Limb (tissue), 2 donors: Measurements from ENCODE around the gene HPSE2.
"Not testable (repeated sequence)": the region's sequence is repeated elsewhere in the genome, so short reads cannot be mapped to it uniquely, and the experiment has no call there.

Experiments used
- DNase-seq, 2 donors: peaks; one replicate each; pipeline ENCODE4 v3.0.0-alpha.2; 2016; ENCODE audit errors: extremely low spot score in 2 of 2

The HPSE2 gene

DNA sequence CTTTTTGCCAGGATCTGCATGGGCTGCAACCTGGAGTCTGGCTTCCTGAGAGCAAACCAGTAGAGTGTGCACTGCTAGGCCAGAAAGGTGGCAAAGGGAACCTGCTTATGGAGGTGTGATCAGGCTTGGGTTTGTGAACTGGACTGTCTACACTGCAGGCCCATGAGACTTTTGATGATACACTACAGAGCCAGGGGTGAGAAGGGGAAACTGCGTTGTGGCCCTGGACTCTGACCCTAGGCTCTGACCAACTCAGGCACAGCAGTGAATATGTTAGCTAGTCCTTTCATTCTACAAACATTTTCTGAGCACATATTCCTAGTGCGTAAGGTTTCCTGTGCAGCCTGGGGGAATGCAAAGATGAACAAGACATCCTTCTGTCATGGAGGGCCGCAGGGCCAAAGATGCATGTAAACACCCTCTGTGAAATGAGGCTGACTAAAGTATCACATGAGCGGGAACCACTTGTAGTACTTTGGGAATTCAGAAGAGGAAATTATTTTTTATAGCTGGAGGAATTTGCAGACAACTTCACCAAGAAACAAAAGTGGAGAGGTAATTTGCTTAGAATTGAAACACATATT lies 725.1 kb downstream of the HPSE2 start:
- DNase-seq, result no peak

DNA sequence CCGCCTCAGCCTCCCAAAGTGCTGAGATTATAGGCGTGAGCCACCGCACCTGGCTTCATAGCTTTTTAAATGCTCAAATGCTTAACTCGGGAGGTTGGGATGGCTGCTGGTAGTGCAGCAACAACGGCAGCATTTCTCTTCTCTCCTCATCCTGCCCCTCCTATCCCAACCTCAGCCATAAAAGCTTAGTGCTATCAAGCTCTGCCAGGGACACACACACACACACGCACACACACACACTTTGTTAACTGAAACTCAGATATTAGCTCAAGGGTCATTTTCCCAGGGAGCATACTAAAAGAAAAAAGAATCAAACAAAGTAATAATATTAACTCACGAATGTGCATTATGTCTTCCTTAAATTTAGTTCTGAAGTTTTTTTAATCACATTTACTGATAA lies 725.9 kb downstream of the HPSE2 start:
- no peak for DNase-seq

DNA sequence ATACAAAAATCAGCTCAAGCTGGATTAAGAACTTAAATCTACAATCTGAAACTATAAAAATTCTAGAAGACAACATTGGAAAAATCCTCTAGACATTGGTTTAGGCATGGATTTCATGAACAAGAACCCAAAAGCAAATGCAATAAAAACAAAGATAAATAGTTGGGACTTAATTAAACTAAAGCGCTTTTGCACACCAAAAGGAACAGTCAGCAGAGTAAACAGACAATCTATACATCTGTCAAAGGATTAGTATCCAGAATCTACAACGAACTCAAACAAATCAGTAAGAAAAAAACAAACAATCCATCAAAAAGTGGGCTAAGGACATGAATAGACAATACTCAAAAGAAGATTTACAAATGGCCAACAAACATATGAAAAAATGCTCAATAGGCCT lies 733.1 kb downstream of the HPSE2 start:
- not testable (repeated sequence) for DNase-seq

DNA sequence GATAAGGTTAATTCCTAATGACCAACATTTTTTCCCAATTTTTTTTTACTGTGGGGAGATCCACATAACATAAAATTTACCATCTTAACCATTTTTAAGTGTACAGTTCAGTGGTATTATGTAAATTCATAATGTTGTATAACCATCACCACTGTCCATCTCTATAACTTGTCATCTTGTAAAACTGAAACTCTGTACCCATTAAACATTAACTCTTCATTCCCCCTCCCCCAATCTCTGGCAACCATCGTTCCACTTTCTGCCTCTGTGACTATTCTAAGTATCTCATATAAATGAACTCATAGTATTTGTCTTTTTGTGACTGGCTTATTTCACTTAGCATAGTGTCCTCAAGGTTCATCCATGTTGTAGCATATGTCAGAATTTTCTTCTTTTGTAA lies 742.9 kb downstream of the HPSE2 start:
- DNase-seq, result no peak

DNA sequence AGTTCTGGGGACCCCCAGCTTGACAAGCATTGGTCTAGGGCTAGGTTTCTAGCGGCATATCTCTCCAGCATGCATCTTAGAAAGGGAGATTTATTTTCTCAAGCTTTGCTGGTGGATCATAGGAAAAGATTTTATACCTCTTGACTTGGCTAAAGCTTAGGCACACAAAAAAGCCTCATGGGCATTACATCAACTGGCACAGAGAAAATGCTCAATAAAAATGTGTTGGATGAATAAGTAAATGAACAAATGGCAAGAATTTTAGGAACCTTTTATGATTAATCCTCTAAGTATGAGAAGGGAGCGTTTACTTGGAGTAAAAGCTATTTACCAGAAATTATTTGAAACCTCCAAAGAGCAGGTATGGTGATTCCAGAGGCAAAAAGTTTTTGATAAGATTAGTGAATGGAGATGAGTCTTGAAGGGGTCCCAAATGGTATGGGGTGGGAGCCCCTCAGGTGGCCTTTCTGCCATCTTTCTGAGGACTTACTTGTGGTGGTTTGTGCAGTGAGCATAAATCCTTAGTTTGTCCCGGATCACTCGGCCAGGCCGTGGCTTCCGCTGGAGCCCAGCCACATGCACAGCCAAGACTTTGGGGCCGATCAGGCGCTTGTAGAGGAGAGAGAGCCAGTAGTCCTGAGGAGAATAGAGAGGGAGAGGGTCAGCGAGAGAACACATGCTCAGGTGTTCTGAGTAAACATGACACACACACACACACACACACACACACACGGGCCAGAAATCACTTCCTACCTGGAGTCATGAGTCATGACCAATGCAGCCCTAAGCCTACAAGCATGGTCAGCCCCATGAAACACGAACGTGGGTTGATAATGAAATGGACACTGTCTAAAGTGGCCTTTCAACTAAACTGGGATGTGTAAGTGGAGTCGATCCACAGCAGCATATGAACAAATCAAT lies 745.8 kb downstream of the HPSE2 start:
- no peak for DNase-seq

DNA sequence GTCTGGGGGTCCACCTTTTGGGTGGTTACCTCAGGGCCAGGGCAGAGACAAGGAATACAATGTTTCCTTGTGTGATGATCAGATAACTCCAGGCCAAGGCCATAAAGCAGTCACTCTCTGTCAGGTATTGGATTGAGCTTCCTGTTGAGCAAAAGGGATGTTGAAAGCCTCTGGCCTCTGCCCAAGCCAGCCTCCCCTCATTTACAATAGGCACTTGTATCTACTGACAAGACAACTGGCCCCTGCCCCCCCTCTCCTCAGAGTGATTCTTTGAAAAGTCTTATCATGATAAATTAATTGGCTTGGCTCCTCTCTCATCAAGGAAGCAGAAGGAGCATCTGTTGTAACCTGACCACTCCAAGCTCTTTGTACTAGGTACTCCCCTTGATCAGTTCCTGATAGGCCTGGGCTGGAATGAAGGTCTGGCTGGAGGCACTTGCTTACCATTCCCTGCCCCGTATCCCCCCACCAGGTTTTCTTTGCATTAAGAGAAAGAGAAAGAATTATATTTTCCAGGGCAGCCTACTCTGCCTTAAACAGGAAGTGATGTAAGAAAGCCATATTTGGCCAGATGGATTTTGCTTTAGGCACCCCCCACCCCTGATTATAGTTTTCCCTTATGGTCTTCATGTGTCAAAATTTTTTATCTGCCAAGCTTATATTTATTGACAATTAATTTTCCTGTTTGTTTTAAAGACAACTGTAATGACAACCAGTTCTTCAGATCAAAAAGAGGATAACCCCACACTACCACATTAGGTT lies 746.8 kb downstream of the HPSE2 start:
- no peak for DNase-seq

DNA sequence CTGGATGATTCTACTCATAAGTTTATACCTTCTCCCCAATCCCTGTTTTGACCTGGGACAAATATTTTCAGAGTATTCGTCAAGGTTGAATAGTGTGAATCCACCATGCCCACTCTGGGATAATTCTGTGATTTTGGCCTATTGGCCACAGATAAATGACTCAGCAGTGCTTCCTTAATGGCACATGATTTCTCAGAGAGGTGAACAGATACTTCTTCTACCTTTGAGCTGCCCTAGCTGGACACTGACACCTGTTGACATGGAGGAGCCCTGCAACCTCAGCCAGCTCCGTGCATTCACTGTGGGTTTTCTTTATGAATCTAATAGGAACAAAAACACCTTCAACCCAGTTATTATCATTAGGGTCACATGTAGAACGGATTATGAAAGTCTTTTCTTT lies 748.0 kb downstream of the HPSE2 start:
- DNase-seq, result no peak

DNA sequence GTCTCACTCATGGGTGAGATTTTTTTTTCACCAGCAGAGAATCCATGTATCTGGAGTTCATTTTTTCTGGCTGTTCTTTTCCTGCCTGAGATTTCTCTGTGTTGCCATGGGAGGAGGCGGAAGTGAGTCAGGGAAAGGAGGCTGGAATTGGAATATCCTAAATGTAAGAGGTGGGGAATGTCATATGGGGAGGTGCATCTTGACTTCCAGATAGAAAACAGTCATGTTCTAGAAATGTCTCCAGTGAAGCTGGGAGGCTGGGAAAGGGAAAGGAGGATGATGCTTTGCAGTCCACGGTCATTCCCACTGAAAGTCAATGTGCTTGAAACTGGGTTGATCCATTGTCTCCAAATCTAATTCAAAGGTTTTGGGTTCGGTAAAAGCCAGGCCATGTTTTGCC lies 749.2 kb downstream of the HPSE2 start:
- no peak for DNase-seq

DNA sequence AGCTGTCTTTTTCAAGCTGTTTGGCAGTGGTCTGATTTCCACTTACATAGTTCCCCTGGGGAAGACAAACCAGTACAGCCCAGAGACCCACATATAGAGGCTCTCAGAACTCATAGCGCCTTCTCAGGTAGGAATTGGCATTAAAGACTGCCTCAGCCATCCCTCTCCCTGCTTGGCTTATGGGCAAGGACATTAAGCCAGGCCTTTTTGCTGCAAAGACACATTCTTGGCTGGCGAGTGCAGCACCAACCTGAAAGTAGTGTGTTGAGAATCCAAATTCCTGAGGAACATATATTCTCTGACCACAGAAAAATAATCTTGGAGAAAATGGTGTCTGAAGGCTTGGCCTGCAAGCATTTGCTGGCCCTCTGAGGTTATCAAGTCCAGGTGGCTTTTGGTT lies 749.7 kb downstream of the HPSE2 start:
- DNase-seq, result no peak

DNA sequence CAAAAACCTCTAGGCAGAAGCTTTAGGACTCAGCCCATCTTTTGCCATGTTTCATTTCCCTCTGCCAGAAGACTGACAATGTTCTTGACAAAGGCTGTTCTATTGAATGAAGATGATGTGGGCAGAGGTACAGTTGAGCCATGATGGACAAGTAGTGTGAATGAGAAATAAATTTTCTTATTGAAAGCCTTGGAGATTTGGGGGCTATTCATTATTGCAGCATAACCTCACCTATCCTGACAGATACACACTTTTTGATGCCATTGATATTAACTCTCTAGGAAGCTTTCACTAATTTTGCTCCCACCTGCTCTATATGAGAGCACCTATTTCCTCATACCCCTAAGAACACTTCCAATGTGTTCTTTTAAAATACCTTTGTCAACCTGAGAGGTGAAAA lies 752.0 kb downstream of the HPSE2 start:
- no peak for DNase-seq

DNA sequence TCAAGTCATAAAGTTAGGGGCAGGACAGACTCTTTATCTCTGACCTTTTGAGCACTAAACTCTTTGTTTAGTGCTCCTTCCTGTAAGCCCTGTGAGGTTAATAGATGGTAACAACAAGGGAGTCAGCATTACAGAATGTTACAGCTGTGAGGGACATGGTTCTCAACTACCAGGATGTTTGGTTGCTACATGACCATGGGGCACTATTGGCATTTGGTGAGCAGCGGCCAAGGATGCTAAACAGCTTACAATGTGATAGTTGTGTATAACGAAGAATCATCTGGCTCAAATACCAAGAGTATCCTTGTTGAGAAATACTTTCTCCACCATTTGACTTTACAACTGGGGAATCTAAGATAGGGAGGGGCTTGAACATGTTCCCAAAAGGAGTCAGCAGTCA lies 753.6 kb downstream of the HPSE2 start:
- no peak for DNase-seq

DNA sequence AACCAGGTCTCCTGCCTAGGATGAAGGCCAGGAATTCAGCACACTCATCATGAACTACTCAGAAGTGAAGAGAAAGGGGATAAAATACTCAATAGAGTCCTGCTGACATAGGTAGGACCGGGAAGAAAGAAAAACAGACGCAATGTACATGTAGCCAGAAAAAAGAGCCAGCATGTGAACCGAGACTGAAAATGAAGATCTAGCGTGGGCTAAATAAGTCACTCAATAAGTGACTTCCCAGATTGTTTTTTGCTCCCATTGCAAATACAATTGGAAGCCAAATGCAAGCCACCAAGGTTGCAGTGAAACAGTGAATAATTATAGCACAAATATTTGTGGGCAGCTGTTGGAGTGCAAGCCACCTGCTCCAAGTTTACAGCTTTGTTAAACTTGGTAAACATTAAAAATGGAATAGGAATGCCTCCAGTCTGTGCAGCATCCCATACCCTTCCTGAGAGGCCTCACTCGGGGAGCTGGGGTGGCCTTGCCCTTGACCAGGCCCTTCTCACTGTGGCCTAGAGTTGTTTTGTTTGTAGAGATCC lies 754.2 kb downstream of the HPSE2 start:
- DNase-seq, result no peak

DNA sequence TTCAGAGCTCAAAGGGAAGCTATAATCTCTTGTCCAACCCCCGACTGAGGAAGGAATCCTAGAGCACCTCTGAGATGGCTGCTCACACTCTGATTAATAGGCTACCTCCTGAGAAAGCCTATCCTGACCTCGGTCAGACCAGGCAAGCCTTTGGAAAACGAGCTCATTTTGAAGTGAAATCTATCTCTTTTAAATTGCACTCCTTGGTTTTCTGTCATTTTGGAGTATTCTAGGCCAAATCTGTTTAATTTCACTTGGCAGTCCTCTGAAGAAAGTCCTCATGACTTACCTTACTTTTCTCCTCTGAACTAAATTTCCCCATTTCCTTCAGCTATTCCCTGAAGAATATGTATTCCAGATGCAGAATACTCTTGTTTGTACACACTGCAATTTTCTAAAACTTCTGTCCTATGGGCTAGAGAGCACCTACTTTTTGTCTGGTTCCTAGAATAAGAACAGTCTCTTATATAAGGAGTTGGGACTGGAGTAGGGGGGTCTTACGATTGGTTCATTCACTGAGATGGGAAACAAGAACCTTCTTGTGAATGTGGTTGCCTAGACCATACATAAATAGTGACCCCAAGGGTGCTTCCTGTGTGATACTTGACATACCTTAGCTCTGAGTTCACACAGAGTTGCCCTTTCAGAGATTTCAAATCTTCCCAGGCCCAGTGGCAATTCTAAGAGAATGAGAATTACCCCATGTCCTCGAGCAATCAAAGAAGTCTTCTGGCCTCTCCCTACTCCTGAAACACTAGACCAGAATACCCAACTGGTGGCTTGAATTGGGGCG lies 757.0 kb downstream of the HPSE2 start:
- no peak for DNase-seq

DNA sequence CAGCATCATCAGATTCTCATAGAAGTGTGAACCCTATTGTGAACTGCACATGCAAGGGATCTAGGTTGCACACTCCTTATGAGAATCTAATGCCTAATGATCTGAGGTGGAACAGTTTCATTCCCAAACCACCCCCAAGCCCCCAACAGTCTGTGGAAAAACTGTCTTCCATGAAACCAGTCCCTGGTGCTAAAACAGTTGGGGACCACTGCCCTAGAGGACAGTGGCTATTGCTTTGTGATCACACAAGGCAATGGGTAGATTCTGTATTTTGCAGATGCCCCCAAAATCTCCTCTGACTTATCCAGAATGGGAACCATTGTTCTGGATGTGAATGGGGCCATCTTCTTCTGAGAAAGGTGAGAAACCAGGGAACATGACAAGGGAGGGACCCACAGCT lies 757.8 kb downstream of the HPSE2 start:
- no peak for DNase-seq

DNA sequence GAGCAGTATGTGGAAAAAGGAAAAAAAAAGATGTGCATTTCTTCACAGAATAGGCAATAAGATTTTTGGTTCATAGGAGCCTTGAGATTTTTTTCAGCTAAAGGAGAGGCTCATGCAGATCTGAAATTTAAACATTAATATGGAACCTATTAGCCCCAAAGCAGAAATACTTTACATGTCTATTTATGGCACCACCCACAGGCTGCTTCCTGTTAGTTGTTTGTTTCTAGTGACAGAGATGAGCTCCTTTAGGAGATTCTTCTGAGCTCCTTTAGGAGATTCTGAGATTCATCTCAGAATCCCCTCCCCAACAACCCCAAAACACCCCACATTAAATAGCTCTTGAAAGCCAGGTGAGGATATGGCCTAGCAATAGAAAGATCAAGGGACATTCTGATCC lies 761.0 kb downstream of the HPSE2 start:
- DNase-seq, result no peak

DNA sequence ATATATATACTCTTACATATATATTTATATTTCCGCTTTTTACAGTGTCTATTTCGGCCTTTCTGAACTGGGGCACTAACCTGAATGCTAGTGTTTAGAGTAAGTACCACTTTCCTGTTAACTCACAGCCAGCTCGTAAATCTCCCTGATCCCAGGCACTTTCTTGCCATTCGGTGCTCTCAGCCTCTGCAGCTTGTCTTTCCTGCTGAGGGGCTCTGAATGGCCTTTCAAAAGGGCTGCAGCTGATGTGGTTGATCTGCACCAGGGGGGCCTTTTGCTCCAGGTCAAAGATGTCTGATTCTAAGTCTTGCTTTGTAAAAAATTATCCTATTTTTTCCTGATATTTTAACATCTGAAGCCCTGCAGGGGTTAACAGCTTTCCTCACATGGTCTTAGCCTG lies 763.5 kb downstream of the HPSE2 start:
- DNase-seq, result no peak

DNA sequence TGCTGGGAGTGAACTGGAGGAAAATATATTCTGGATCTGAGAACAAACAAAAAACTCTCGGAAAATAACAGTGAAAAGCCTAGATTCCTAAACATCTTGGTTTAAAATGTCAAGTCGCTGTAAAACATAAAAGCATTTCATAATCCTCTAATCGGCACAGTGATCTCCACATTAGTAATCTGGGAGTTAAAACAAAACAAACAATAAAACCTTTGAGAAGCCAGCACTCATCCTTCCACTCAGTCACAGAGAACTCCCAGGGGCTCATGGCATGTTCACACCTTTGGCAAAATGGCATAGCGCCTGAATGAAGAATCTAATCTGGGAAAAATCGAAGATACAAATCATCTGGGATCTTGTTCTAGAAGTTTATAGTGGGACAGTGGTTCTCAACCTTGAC lies 764.8 kb downstream of the HPSE2 start:
- no peak for DNase-seq

DNA sequence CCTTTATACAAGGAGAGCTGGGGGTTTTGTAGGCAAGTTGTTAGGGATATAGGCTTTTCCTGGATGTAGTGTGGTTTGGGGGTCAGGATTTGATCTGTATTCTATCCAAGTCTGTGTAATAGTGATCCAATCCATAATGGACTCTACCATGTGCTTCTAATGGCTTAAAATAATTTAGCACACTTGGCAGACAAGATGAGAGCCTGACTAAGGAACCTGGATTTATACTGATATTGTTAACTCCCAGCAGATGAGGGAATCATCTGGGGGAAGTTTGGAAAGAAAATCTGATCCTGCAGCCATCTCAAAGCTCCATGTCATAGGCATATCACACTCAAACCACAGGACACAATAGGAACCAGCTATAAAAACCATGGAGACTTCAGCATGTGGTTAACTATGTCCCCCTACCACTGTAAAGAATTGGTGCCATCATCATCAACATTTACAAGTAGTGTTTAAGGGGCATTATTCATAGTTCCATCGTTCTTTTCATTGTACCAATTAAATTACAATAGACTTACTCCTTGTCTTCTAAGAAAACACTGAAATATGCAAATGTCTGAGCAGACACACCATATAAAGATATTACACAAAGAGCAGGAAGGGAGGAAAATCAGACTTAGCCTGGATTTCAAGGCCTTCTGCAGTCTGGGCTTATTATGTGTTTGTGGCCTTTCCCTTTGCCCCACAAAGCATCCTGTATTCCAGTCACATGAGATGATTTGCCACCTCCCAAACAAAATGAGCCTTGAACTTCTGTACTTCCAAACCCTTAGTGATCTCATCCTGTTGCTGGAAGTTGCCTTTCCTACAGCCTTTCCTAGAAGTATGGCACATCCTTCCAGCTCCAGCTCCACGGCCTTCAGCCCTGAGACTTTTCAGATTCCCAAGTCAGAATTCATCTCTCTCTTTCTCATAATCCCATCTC lies 766.4 kb downstream of the HPSE2 start:
- no peak for DNase-seq

DNA sequence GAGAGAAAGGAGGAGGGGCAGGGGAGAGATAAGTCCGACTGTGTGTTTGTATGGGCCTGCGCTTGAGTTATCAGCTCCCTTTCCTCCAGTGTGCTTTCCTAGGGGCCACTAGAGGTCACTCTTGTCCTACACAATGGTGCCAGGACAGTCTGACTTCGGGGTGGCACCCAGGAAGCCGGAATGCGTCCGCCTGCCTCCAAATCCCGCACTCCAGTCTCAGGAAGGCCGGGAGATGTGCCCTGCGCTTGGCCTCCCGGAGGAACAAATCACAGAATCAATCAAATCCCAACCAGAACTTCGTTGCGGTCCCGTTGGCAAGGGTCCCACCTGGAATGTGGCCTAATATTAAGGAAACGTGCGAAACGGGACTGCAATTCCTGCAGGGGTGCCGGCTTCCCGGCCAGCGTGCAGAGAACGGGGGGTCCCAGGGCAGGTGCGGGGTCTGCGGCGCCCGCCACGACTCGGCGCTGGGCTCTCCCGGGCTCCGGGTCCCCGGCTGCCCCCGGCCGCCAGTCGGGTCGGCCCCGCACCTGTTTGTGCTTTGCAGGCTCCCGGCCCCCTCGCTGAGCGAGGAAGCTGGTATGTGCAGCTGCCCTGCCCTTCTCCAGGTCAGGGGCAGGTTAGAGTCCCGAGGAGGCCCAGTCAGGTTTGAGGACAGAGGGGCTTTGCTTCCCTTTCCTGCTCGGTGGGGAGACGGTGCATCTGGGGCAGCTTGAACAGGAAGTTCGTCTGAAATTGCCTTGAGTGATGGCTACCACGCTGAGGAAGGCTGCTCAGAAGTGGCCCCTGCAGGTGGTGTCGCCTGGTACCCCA lies 767.9 kb downstream of the HPSE2 start:
- peak; percentile 75 to 77 for DNase-seq
